Hematopoietic multipotent progenitor cell treated with erythropoietin and hydrocortisone succinate and interleukin-3 and kit ligand, for 15 days (in vitro differentiated cells): Measurements from ENCODE around the gene PIGR.

Source experiments
- DNase-seq: peaks from one replicate; pipeline ENCODE4 v3.0.0-alpha.2; 2015; ENCODE audit warnings: low spot score

The PIGR gene

DNA sequence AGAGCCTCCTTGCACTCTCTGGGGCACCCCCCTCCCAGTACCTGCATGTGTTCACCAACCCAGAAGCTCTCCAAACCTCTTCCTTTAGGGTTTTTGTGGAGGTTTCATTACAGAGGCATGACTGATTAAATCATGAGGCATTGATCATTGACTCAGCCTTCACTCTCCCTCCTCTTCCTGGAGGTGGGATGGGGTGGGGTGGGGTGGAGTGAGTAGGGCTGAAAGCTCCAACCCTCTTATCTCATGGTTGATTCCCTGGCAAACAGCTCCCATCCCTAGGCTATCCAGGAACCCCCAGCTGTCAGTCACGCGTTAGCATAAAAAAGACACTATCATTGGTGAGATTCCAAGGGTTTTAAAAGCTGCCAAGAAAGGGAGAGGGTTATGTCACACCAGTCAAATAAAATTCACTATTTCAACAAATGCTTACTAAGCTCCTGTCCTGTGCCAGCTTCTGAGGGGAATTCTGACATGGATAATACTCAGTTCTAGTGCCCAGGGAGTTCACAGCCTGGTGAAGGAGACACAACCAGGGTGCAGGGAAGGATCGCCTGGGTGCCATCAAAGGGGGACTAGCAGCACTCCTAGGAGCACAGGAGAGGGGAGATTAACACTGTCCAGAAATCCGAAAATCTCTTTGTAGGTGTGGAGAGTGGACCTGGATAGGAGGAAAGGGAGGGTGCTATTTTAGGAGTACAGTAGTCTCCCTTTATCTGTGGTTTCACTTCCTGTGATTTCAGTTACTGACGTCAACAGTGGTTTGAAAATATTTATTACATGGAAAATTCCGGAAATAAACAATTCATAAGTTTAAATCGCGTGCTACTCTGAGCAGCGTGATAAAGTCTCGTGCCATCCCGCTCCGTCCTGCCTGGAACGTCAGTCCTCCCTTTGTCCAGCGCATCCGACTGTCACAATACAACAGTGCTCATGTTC, 55.9 kb downstream of the PIGR start:
- no peak for DNase-seq

DNA sequence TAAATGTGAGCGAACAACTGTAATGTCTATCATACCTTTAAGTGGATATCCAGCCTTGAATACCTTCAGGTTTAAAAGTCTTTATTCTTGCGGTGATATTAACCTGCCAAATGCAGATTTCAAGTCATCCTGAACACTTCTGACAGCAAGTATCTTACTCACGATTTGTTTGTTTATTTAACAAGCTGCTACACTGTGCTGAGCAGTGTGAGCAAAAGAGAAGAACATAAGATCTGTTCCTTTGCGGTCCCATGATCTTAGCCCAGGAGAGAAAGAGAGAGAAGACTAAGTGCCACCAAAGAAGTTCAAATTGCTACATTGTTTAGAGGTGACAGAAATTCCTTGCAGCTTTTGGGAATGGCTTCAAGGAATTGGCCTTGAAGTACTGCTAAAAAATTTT, 58.6 kb downstream of the PIGR start:
- DNase-seq = no peak

DNA sequence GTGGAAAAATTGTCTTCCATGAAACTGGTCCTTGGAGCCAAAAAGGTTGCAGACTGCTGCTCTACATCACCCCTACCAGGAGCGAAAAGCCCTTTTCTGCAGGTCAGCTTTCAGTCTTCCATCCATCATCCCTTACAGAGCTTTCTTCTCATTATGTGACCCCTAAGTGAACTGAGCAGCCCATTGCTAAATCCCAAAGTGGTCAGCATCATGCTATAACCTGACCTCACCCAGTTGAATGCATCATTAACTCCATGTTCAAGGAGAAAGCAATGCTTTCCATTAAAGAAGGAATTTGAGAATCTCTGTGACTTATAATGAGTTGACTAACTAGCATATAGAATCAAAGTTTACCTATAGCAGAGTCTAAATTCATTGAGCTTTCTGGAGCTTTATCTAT, 59.4 kb downstream of the PIGR start:
- no peak for DNase-seq

DNA sequence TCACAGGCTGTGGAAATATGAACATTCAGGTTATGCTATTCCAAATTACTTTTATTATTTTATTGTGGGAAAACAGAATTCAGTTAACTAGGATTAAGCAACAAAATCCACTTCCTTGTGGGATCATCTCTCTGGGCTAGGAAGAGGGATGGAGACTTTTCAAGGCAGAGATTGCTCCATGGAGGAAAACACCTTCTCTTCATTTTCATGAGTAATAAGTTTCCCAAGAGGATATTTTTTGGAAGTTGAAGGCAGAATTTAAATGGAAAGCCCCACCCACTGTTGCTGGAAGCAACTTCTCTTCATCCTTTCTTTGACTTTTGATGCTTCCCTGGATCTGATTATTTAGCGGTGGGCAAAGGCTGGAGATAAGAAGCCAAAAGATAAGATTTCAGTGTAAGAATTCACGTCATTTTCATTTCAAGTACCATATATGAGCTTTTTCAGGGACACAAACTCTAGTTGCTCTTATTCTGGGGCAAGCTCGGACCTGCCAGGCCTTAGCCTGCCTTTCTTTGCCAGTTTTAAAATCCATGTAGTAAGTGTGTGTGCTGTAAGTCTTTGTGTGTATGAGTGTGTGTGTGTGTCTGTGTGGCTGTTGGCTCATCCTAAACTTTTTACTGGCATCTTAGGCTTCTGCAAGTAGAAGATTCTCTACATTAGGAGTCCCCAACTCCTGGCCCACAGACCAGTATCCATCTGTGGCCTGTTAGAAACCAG, 60.8 kb downstream of the PIGR start:
- DNase-seq = no peak

DNA sequence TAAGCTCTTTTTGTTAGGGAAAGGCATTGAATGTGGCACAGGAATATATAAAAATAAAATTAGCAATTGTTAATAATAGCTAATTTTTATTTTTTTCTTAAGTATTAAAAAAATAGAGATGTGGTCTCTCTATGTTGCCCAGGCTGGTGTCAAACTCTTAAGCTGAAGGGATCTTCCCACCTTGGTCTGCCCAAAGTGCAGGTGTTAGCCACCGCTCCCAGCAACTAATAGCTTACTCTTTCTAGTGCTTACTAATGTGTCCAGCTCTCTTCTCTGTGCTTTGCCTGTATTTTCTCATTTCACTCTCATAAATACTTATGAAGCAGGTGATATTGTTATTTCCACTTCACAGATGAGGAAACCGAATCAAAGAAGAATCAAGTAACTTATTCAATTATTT, 62.4 kb downstream of the PIGR start:
- DNase-seq = no peak

- DNase-seq = no peak
Measured at GRCh38 chr1:206883160-206883559, 63.1 kb downstream of the PIGR start.

GRCh38 chr1:206882555-206882954, 63.7 kb downstream of the PIGR start:
- DNase-seq = no peak

DNA sequence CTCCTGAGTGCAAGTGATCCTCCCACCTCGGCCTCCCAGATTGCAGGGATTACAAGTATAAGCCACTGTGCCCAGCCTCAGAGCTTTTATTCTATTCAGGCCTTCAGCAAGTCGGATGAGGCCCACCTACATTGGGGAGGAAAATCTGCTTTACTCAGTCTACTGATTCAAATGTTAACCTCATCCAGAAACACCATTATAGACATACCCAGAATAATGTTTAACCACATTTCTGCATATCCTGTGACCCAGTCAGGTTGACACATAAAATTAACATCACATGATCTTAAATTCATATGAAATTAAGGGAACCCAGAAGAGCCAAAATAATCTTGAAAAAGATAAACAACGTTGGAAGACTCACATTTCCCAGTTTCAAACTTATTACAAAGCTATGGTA, 66.0 kb downstream of the PIGR start:
- DNase-seq = no peak
